Measurements from ENCODE around the gene SASH1. TPM values are rescaled to one million over a fixed set of nuclear protein-coding genes. Genes with fewer than 3 reads are reported as not detected.

Gene SASH1
- total RNA-seq, 1 donor from 2014 or later, result 28.7 TPM

DNA sequence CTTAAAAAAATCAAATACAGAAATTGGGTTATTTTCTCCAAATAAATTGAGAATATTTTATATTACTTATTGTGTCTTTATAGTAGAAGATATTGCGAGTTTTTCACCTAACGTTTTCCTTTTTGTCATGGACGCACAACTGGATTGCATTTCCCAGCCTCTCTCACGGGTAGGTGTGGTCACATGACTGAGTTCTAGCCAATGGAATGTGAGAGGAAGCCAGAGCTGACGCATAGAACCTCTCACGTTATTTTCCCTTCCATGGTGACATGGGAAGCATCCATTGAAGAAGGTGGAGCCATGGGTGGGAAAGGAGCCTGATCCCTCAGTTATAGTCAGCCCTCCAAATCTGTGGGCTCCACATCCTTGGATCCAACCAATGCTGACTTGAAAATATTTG, 248.2 kb downstream of the SASH1 start:
- no peak for DNase-seq (ENCODE audit: low spot score in 2 of 2, unreplicated experiment in 2 of 2)
- Mint-ChIP-seq H3K4me3 (no peak overlapping the region), H3K9me3 (peaks cover 32% of the 10 kb centered on the region), H3K27me3 (ENCODE audit: low read depth) (no peaks in the 10 kb centered on the region), H3K36me3 (peaks cover 6% of the 10 kb centered on the region), H3K4me1 (no peaks in the 10 kb centered on the region), H3K27ac (no peak overlapping the region)
- TF ChIP-seq, protein P1, sequence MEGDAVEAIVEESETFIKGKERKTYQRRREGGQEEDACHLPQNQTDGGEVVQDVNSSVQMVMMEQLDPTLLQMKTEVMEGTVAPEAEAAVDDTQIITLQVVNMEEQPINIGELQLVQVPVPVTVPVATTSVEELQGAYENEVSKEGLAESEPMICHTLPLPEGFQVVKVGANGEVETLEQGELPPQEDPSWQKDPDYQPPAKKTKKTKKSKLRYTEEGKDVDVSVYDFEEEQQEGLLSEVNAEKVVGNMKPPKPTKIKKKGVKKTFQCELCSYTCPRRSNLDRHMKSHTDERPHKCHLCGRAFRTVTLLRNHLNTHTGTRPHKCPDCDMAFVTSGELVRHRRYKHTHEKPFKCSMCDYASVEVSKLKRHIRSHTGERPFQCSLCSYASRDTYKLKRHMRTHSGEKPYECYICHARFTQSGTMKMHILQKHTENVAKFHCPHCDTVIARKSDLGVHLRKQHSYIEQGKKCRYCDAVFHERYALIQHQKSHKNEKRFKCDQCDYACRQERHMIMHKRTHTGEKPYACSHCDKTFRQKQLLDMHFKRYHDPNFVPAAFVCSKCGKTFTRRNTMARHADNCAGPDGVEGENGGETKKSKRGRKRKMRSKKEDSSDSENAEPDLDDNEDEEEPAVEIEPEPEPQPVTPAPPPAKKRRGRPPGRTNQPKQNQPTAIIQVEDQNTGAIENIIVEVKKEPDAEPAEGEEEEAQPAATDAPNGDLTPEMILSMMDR (IDR thresholded peaks at IDR 0.05; ENCODE audit: unreplicated experiment), result no peak

DNA sequence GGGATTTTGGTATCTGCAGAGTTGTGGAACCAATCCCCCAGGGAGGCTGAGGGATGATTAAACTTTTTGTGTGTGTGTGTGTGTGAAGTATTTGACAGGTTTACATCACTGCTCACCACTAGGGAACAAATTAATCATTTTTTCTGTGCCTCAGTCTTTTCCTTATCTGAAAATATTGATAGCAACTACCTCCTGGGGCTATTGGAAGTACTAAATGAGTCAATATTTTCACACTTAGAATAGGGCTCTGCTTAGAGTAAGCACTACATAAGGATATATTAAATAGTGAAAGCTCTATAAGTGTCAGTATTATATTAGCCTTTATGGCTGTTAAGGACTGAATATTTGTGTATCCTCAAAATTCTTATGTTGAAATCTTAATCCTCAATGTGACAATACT, 249.0 kb downstream of the SASH1 start:
- H3K9me3 Mint-ChIP-seq, result peaks cover 24% of the 10 kb centered on the region
- TF ChIP-seq, protein P1 (IDR thresholded peaks at IDR 0.05; ENCODE audit: unreplicated experiment), result no peak
- H3K27me3 Mint-ChIP-seq (ENCODE audit: low read depth), result no peaks in the 10 kb centered on the region
- no peak overlapping the region for H3K27ac Mint-ChIP-seq
- DNase-seq (ENCODE audit: low spot score in 2 of 2, unreplicated experiment in 2 of 2), result no peak
- peaks cover 2% of the 10 kb centered on the region for H3K4me1 Mint-ChIP-seq
- peaks cover 6% of the 10 kb centered on the region for H3K36me3 Mint-ChIP-seq
- no peak overlapping the region for H3K4me3 Mint-ChIP-seq

DNA sequence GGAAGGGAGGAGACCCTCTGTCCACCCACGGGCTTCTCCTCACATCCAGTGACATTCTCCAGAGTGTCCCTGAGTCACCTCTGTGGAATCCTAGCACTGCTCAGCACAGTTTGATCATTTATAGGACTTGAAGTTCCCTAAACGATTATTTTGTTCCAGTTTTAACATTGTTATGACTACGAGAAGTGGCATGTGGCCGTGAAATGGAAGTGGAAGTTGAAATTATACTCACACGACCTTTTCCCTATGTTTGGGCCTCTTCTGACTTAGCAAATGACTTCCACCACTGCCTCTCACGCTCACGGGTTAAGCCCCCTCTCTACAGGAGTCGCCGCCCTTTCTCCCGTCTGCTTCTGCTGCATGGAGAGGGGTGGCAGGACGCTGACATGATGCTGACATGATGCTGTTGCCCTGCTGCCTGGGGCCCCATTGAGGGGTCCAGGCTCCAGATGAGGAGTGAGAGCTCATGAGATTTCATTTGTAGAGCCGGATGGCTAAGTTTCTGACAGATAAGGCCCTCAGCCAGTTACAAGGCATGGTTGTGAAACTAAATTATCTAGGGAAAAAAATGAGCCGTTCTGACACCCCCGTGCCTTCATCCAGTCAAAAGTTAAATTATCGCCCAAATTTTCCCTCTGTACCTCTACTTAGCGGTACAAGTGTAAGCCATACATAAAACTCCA, 250.6 kb downstream of the SASH1 start:
- peaks cover 2% of the 10 kb centered on the region for H3K4me1 Mint-ChIP-seq
- no peak overlapping the region for H3K27ac Mint-ChIP-seq
- no peak for DNase-seq (ENCODE audit: low spot score in 2 of 2, unreplicated experiment in 2 of 2)
- H3K36me3 Mint-ChIP-seq, result peaks cover 2% of the 10 kb centered on the region
- H3K9me3 Mint-ChIP-seq, result peaks cover 14% of the 10 kb centered on the region
- TF ChIP-seq, protein P1 (IDR thresholded peaks at IDR 0.05; ENCODE audit: unreplicated experiment), result no peak
- H3K27me3 Mint-ChIP-seq (ENCODE audit: low read depth), result no peaks in the 10 kb centered on the region
- no peak overlapping the region for H3K4me3 Mint-ChIP-seq

DNA sequence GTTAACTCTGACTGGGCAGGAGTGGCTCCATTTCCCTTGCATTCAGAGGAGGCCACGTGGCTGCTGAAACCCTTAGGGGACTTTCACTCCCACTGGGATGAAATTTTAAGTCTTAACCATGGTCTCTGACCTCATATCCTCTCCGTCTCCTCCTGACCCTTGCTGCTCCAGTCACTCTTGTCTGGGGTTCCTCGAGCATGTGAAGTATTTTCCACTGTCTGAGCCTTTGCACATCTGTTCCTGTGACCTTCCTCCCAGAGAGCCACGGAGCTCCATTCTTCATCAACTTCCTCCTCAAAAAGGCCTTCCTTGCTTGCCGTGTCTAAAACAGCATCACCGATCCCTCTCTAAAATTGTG, 251.2 kb downstream of the SASH1 start:
- Mint-ChIP-seq H3K36me3 (no peaks in the 10 kb centered on the region), H3K4me1 (peaks cover 2% of the 10 kb centered on the region), H3K27me3 (ENCODE audit: low read depth) (no peaks in the 10 kb centered on the region), H3K9me3 (peaks cover 11% of the 10 kb centered on the region), H3K27ac (no peak overlapping the region), H3K4me3 (no peak overlapping the region)
- DNase-seq (ENCODE audit: low spot score in 2 of 2, unreplicated experiment in 2 of 2), result no peak
- TF ChIP-seq, protein P1 (IDR thresholded peaks at IDR 0.05; ENCODE audit: unreplicated experiment), result no peak

DNA sequence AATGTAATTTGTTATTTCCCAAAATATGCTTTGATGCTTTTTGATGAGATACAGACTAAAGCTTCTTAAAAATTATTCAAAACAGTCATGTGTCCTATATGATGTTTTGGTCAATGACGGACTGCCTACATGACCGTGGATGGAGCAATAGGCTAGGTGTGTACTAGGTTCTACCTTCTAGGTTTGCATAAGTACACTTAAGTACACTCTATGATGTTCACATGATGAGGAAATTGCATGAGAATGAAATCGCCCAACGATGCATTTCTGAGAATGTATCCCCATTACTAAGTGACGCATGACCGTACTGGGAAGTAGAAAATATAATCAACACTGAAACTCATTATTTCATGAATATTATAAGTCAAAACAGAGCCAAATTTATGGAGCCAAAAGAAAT, 252.9 kb downstream of the SASH1 start:
- H3K36me3 Mint-ChIP-seq, result no peaks in the 10 kb centered on the region
- no peaks in the 10 kb centered on the region for H3K27me3 Mint-ChIP-seq (ENCODE audit: low read depth)
- TF ChIP-seq, protein P1 (IDR thresholded peaks at IDR 0.05; ENCODE audit: unreplicated experiment), result no peak
- DNase-seq (ENCODE audit: low spot score in 2 of 2, unreplicated experiment in 2 of 2), result no peak
- H3K27ac Mint-ChIP-seq, result no peak overlapping the region
- H3K4me1 Mint-ChIP-seq, result peaks cover 2% of the 10 kb centered on the region
- H3K4me3 Mint-ChIP-seq, result no peak overlapping the region
- peaks cover under 1% of the 10 kb centered on the region for H3K9me3 Mint-ChIP-seq
